HG03460 (cell line): Measurements from ENCODE around the gene NT5M.
"Not testable (repeated sequence)": the region's sequence is repeated elsewhere in the genome, so short reads cannot be mapped to it uniquely, and the experiment has no call there.

Experiments used
- ATAC-seq: cut with Tn5 transposase; IDR thresholded peaks from one replicate; pipeline ENCODE4 v1.9.1; 2021; ENCODE audit not compliant: unreplicated experiment

The NT5M gene

GRCh38 chr17:17370711-17371110, 67.5 kb downstream of the NT5M start:
- no peak for ATAC-seq

GRCh38 chr17:17372856-17373520, 69.8 kb downstream of the NT5M start:
- ATAC-seq: no peak

GRCh38 chr17:17375841-17376240, 72.7 kb downstream of the NT5M start:
- no peak for ATAC-seq

- ATAC-seq: no peak
These were observed 73.2 kb downstream of the NT5M start for GRCh38 chr17:17376362-17376761.

GRCh38 chr17:17377071-17377967, 74.1 kb downstream of the NT5M start:
- ATAC-seq: no peak

- no peak for ATAC-seq
These were observed 76.2 kb downstream of the NT5M start for GRCh38 chr17:17379197-17379991.

- no peak for ATAC-seq
These were observed 77.2 kb downstream of the NT5M start for GRCh38 chr17:17380145-17380925.

- ATAC-seq: no peak
These were observed 78.4 kb downstream of the NT5M start for GRCh38 chr17:17381446-17382064.

- no peak for ATAC-seq
These were observed 78.9 kb downstream of the NT5M start for GRCh38 chr17:17382065-17382459.

- no peak for ATAC-seq
These were observed 79.8 kb downstream of the NT5M start for GRCh38 chr17:17382971-17383370.

GRCh38 chr17:17383431-17384290, 80.5 kb downstream of the NT5M start:
- not testable (repeated sequence) for ATAC-seq

GRCh38 chr17:17384291-17384615, 81.1 kb downstream of the NT5M start:
- ATAC-seq: no peak

- ATAC-seq: no peak
These were observed 81.8 kb downstream of the NT5M start for GRCh38 chr17:17384961-17385360.

GRCh38 chr17:17385491-17385890, 82.3 kb downstream of the NT5M start:
- ATAC-seq: no peak

- no peak for ATAC-seq
These were observed 83.1 kb downstream of the NT5M start for GRCh38 chr17:17386094-17386800.

GRCh38 chr17:17387017-17387497, 83.9 kb downstream of the NT5M start:
- ATAC-seq: no peak

- no peak for ATAC-seq
These were observed 84.6 kb downstream of the NT5M start for GRCh38 chr17:17387498-17388362.
